ENCODE results near the gene CEP63.
"Not testable (repeated sequence)": the region's sequence is repeated elsewhere in the genome, so short reads cannot be mapped to it uniquely, and the experiment has no call there.

Gene CEP63

DNA sequence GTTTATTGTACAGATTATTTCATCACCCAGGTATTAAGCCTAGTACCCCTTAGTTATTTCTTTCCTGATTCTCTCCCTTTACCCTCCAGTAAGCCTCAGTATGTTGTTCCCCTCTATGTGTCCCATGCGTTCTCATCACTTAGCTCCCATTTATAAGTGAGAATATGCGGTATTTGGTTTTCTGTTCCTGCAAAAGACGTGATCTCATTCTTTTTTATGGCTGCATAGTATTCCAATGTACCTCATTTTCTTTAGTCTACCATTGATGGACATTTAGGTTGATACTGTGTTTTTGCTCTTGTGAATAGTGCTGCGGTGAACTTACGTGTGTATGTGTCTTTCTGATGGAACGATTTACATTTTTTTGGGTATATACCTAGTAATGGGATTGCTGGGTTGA lies 36.7 kb downstream of the CEP63 start:
- no peak for DNase-seq

DNA sequence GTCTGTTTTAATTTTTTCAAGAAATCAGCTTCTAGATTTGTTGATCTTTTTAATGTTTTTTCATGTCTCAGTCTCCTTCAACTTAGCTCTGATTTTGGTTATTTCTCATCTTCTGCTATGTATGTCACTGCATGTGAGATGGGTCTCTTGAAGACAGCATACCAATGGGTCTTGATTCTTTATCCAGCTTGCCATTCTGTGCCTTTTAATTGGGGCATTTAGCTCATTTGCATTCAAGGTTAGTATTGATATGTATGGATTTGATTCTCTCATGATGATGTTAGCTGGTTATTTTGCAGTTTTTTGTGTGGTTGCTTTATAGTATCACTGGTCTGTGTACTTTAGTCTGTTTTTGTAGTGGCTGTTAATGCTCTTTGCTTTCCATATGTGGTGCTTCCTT lies 39.4 kb downstream of the CEP63 start:
- no peak for DNase-seq

DNA sequence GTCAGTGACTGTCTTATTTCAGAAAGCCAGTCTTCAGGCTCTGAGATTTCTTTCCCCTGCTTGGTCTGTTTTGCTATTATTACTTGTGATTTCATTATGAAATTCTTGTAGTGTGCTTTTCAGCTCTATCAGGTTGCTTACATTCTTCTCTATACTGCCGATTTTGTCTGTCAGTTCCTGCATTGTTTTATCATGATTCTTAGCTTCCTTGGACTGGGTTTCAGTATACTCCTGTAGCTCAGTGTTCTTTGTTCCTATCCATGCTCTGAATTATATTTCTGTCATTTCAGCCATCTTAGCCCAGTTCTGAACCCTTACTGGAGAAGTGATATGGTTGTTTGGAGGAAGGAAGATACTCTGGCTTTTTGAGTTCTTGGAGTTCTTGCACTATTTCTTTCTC lies 40.5 kb downstream of the CEP63 start:
- DNase-seq: no peak

DNA sequence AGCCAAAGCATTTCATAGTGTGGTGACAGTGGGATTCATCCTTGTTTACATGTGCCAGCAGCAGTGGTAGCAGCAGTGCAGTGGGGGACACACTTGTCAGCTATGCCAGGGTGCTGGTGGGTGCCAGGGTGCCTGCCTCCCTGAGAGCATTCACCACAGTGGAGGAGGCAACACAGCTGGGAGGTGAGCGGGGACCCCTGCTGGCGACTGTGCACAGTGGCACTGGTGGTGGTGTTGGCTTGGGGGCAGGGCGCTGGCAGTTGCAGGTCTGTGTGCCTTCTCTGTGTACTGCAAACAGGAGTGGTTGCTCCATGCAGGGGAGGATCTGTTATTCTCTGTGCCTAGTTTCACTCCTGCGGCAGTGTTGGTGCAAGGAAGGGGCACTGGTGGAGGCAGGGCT lies 41.2 kb downstream of the CEP63 start:
- DNase-seq: no peak

DNA sequence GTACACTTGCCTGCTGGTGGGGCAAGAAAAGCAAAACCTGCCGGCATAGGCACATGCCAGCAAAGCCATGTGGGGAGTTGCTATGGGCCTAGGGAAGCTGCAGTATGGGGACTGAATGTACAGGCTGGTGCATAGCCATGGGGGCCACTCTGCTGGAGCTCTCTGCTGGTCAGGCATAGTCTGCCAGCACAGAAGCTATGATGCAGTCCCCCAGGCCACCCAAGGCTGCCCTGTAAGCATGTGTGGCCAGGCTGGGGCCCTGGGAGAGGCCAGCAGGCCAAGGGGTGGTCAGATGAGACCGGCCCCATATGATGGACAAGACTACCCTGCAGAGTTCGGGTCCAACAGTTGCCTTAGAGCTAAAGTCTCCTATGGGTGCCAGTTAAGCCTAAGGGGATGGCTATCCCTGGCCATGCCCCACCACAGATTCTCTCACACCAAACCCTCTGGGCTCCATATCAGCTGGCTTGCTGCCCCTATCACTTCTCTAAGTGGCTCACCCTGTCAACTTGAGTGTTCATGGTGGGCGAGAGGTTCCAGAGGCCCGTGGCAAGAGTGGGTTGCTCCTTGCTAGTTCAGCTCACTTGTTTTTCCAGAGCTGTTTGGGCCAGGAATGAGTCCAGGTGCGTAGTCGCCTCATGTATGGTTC lies 41.8 kb downstream of the CEP63 start:
- no peak for DNase-seq

DNA sequence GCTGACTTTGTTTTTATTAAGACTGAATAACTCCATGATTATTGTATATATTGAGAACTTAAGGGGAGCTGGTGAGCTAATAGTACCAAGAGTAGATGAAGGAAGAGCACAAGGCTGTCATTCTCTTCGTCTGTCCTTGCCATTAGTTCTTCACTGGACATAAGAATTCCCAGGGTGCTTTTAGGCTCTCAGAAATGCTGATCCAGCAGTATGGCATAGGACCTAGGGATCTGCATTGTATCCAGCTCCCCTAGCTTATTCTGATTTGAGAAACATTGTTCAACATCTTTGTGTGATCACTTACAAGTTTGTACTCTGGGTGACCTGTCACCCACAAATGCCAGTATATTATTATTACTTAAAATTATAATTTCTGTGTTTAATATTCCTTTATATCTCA lies 47.6 kb downstream of the CEP63 start:
- DNase-seq: no peak

DNA sequence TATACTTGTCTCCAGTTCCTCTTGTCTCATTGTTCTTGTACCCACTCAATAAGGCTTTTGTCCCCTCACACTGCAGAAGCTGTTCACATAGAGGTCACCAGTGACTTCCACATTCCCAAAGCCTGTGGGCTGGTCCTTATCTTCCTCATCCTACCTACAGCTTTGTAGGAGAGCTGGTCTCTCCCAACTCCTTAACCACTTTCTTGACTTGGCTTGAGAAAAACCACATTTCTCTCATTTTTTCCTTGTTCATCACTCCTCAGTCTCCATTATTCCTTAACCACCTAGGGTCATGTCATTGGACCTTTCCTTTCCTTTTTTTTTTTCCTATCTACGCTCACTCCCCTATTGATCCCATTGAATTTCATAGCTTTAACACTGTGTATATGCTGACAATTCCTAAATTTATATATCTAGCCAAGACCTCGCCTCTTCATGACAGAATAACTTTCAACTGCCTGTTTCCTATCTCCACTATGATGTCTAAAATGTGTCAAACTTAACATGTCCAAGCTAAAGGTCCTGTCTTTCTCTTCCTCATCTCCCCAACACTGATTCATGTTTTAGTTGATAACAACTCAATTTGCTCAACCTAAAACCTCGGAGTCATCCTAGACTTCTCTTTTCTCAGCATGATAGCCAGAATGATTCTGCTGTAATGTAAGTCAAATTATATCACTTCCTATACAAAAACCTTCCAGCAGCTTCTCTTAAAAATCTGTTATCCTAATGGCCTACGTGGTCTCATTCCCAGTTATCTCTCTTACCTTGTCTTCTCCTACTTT lies 49.5 kb downstream of the CEP63 start:
- peak; percentile 28 to 29 for DNase-seq

DNA sequence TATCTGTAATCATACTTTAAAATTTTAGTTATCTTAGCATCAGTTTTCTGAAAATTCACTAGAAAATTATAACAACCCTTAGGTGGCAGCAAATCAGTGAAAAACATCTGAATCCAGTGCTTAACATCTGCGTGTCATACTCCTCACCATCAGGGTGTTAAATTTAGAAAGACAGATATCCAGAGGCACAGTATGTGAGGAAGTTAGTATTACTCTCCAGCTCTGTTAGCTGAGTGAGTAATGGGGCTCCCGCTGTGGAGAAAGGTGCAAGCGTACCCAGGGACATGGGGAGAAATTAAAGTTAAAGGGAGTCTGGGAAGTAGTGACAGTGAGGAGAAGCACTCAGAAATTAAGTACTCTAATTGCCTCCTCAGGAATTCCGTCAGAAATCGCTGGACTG lies 50.9 kb downstream of the CEP63 start:
- no peak for DNase-seq

DNA sequence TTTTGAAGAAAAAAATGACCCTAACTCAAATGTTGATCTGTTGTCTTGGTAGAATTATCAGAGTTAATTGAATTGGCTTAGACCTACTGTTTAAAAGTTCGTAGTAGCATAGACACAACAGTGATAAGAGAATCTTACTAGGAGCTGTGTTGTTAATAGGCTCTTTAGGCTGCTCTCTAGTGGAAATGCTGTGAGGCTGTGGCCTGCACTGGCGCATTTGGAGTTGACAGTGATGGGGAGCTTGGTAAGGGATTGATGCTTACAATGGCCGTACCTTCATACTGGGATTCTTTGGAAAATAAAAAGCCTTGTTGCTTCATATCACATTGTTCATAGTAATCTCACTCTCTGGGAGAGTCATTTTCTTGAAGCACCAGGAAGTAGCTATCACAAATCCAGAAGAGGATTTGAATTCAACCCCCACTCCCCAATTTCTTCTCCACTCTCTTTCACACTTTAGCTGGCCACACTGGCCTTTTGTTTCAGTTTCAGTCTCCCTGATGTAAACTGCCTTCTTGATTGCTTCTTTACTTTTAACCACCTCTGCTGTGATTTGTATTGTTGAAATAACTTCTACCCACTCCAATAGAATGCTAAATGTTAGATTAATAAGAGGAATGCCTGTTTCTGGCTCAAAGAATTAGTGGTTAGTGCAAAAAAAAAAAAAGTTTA lies 56.6 kb downstream of the CEP63 start:
- peak; percentile 4 to 33 for DNase-seq

DNA sequence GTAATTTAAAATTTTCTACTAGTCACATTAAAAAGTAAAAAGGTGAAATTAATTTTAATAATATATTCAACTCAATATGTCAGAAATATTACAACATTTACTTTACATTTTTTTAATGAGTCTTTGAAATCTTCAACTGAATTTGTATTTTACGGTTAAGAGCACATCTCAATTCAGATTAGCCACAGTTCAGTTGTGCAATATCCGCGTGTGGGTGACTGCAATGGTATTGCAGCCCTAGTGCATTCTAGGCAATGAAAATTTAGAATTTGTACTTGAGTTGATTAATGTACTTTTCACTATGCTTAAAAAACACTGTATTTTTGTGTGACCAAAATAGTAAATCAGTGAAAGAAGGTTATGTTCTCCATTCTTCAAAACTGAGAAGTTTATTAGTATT lies 57.3 kb downstream of the CEP63 start:
- peak; percentile 63 to 85 for DNase-seq

DNA sequence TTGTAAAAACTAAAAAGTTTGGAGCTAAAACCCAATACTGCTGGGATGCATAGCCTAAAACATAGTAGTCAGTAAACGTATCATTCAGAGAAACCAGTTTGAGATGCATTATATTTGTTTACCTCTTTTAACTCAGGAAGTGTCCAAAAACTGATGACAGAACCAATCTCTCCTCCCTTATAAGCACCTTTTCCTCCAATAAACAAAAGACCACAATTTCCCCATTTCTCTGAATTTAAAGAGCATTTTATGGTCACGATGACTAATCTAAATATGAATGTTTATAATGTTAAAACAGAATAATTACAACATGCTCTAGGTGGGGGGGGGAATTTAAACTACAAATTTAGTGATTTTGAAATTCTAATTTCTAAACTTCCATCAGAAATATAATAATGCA lies 58.5 kb downstream of the CEP63 start:
- peak; percentile 54 to 69 for DNase-seq

DNA sequence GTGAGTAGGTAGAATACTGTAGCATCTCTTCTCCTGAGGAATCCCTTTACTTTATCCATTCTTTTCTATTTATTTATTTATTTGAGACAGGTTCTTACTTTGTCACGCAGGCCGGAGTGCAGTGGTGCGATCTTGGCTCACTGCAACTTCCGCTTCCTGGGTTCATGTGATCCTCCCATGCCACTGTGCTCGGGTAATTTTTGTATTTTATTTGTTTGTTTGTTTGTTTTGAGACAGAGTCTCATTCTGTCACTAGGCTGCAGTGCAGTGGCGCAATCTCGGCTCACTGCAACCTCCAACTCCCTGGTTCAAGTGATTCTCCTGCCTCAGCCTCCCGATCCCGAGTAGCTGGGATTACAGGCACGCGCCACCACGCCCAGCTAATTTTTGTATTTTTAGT lies 58.9 kb downstream of the CEP63 start:
- peak; percentile 25 to 35 for DNase-seq

DNA sequence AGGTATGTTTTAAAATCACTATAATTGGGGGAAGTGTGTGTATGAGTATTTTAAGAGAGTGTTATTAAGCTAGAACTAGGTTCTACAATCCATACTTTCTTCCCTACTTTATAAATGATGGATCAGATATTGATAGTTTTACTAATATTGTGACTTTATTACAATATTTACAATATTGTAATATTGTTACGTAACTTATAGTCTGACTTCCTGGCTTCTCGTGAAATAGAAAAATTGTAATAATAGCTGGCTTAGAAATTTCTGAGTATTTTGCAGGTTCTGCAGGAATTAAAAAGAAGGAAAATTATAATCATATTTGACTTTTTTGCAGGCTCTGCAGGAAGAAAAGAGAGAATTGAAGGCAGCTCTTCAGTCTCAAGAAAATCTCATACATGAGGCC lies 60.0 kb downstream of the CEP63 start:
- DNase-seq: no peak

DNA sequence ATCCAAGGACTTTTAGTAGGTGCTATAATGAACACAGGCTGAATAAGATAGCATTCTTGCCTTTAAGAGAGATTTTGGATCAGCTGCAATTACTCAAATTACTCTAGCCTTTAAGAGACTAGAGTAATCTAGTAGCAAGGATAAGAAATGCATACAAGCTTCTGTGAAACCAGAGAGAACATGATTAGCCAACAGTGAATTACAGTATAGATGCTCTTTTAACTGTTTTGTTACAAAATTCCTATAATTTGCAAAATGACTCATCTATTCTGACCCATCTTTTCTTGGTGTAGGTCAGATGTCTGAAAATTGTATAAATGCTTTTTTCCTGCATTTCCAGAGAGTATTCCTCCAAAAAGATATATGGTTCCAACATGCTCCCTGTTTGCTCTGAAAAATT lies 66.9 kb downstream of the CEP63 start:
- DNase-seq: peak; percentile 14 to 27

DNA sequence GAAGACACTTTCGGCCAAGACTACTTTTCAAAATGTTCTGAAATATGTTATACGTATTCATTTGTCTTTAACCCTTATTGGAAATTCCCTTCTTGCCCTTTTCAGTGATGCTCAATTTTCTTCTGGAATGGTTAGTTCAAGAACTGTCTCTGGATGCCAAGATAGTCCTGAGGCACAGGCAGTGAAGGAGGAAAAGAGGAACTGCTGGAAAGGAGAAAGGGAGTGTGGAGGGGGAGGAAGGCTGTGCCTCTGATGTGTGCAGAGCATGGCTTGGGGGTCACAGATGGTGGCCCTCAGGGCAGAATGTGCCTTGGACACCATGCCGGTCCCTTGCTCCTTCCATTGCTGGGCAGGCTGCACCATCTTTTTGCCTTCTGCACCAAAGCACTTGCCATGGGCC lies 73.7 kb downstream of the CEP63 start:
- no peak for DNase-seq

DNA sequence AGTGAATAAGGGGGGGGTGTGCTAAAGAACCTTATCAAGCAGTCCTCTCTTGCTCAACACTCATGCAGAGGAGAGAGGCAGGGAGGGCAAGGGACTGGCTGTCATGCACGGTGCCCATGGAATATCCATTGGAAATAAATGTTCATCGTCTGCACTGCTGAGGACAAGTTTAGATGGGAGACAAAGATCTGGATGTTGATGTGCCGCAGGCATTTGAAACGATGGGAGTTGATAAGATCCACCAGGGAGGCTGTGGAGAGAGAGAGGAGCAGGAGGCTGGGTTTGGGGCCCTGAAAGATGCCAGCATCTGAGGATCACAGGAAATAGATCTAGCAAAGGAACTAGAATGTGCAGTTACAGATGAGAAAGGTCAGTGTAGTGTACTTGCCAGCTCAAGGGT lies 76.2 kb downstream of the CEP63 start:
- no peak for DNase-seq

DNA sequence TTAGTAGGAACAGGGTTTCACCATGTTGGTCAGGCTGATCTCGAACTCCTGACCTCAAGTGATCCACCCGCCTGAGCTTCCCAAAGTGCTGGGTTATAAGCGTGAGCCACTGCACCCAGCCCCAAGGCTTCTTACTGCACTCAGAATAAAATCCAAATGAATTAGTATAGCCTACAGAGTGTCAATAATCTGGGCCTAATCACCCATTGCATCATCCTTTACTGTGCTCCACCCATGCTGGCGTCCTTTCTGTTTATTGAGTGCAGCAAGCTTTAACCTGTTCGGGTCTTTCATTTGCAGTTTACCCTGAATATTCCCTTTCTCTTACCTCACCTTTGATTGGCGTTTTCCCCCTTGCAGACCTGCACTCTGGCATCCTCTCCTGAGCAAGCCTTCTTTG lies 77.7 kb downstream of the CEP63 start:
- no peak for DNase-seq

DNA sequence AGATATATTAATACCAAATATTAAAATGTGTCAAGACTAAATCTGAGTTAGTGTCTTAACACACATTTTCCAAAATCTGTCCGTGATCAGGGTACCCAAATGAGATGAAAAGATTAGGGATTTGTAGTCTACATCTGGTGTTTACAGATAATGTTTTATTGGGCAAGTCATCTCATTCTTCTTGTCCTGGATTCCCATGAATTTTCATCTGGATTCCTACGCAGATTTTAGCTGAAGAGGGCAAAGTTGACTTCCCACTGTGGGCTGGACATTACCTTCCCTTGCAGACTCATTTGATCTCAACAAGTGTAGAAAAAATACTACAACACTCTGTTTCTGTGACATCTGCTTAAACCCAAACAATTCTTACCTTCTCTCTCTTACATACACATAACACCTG lies 79.1 kb downstream of the CEP63 start:
- DNase-seq: no peak

DNA sequence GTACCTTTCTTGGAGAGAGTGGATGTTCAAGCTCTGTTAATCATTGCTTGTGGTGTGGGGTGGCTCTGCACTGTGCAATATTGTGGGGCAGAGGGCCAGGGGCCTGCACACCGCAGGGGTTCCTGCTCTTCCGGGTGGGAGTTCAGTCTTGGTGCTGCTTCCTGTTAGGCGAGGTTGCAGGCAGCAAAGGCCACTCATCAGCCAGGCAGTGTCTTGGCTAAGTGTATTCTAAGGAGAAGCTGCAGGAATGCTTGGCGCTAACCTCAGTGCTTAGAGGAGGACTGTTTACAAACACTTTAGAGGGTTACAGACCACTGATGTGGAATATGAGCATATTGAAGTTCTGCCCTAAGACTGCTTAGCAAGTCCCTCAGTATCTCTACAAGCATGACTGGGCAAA lies 81.7 kb downstream of the CEP63 start:
- no peak for DNase-seq

DNA sequence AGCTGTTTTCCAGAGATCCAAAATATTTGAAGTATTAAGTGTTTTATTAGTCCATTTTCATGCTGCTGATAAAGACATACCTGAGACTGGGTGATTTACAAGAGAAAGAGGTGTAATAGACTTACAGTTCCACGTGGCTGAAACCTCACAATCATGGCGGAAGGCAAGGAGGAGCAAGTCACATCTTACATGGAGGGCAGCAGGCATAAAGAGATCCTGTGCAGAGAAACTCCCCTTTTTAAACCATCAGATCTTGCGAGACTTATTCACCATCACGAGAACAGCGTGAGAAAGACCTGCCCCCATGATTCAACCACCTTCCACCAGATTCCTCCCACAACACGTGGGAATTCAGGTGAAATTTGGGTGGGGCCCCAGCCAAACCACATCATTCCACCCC lies 82.9 kb downstream of the CEP63 start:
- DNase-seq: no peak

DNA sequence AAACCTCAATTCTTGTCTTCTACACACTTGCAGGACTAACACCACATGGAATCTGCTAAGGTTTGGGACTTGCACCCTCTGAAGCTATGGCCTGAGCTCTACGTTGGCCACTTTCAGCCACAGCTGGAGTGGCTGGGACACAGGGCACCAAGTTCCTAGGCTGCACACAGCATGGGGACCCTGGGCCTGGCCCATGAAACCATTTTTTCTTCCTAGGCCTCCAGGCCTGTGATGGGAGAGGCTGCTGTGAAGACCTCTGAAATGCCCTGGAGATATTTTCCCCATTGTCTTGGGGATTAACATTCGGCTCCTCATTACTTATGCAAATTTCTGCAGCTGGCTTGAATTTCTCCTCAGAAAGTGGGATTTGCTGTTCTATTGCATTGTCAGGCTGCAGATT lies 84.0 kb downstream of the CEP63 start:
- not testable (repeated sequence) for DNase-seq

DNA sequence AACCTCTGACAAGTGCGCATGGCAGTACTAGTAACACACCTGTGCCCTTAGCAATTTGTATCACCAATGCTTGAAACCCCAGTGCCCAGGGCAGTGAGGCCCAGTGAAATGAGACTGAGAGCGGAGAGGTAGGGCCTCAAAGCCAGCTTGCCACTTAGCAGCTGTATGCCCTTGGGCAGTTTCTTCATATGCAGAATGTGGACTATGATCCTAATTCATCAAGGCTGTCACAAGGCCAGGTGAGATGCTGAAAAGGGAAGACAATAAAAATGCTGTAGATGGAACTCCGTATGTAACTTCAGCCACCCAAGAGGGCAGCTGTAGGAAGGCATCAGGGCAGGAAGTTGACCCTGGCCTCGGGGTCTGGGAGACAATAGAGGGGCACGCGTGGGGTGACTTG lies 90.6 kb downstream of the CEP63 start:
- DNase-seq: no peak

DNA sequence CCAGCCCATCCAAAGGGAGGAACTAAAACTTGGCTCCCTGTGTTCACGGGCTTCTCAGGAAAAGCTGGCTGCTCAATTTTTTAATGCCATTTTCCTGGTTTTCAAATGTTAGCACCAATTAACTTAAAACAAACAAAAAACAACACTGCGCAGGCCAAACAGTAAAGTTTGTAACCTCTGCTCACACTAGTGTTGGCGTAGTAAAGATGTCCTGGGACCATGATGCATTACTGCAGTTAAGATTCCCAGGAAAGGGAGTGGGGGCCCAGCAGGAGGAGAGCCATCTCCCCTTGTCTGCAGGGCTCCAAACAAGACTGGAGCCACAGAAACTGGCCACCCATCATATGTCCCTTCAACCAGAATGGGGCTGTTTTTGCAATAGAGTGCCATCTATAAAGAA lies 91.0 kb downstream of the CEP63 start:
- DNase-seq: no peak

DNA sequence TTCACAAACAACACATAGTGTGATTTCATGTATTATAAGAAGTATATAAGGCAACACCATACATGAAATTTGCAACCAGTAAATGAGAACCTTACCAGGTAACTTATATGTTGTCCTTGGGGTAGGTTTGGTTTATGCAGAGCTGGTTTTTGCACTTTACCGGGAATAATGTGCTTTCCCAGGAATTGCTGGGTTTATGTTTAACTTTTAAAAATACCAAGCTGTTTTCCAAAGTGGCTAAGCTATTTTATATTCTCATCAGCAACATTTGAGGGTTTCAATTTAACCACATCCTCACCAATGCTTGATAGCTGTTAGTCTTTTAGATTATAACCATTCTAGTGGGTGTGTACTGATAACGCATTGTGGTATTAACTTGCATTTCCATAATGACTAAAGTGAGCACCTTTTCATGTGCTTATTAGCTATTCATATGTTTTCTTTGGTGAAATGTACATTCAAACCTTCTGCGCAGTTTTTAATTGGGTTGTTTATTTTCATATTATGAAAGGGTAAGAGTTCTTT lies 93.3 kb downstream of the CEP63 start:
- no peak for DNase-seq
